ENCODE data around the gene IRAK2.
"Not testable (repeated sequence)": the region's sequence is repeated elsewhere in the genome, so short reads cannot be mapped to it uniquely, and the experiment has no call there.

GRCh38 chr3:10135872-10136271 is 28.8 kb upstream of the IRAK2 start:
- TF ChIP-seq CTCF, POLR2A (IDR thresholded peaks at IDR 0.05): not testable (repeated sequence)

Measured in body of pancreas (tissue), 4 donors.